ENCODE data around the gene CYBC1.

Gene CYBC1

DNA sequence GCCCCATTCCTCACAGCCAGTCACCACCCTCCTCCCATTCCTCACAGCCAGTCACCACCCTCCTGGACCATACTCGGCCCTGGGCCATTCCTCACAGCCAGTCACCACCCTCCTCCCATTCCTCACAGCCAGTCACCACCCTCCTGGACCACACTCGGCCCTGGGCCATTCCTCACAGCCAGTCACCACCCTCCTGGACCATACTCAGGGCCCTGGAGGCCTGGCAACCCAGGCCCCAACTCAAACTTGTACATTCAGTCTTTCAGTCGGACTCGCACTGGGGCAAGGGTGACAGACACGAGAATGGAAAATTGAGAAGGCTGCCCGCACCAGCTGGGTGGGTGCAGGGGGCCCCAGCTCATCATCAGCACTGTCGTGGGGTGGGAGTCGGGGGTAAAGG lies 38.6 kb upstream of the CYBC1 start:
- TF ChIP-seq CTCF (conservative IDR thresholded peaks at IDR 0.05; ENCODE audit: low read depth, low read length), result no peak
- DNase-seq (ENCODE audit: low read depth), result no peak

DNA sequence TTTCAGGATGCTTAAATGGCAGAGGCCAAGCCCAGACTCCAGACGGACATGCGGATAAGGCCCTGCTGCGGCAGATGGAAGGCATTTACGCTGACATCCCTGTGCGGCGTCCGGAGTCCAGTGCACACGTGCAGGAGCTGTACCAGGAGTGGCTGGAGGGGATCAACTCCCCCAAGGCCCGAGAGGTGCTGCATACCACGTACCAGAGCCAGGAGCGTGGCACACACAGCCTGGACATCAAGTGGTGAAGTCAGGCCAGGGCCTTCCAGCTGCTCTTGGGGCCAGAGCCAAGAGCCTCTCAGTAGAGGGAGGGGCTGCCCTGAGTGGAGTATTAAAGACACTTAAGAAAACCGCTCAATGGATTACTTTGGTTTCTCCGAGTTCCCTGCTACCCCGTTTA lies 37.4 kb upstream of the CYBC1 start:
- H3K4me3 ChIP-seq (ENCODE audit: low read length), result no peak overlapping the region
- DNase-seq (ENCODE audit: low read depth), result no peak
- no peak for TF ChIP-seq CTCF (conservative IDR thresholded peaks at IDR 0.05; ENCODE audit: low read depth, low read length)

More for the DNA sequence above, 38.6 kb upstream of the CYBC1 start:
- H3K4me3 ChIP-seq (ENCODE audit: low read length), result no peak overlapping the region

DNA sequence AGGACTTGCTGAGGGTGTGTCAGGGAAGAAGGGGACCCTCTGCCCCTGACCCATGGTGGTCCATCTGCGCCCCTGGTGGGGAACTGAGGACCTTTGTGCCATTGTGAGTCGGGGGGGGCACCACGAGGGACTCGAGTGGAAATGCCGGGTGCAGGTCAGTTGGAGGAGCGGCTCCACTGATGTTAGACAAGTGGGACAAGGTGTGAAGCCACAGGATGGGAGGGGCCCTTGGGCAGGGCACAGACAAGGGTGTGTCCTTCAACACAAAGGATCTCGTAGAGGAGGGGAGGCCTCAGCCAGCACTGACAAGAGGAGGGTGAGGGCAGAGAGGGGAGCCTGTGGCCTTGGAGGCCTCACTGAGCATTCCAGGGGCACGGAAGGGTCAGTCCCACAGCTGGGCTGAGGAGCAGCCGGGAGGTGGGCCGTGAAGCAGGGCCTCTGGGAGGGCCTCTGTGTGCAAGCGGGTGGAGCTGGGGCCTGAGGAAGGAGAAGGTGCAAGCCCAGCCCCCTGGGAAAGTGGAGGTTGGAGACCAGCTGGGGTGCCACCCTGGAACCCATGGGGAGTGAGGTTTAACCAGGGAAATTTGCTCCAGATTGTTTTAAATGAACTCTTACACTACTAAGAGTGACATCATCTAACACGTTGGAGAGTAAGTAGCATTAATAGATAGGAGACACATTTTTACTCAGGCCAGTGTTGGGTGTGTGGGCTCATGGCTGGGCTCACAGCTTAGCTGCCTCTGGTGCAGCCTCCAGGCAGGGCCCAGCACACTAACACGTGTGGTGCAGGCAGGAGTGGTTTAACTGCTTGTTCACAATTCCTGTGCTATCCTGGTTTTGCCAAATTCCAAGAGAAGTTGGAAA lies 35.9 kb upstream of the CYBC1 start:
- no peak for DNase-seq (ENCODE audit: low read depth)
- no peak overlapping the region for H3K4me3 ChIP-seq (ENCODE audit: low read length)
- no peak for TF ChIP-seq CTCF (conservative IDR thresholded peaks at IDR 0.05; ENCODE audit: low read depth, low read length)

GRCh38 chr17:82483836-82484235 lies 33.3 kb upstream of the CYBC1 start:
- no peak for DNase-seq (ENCODE audit: low read depth)
- no peak for TF ChIP-seq CTCF (conservative IDR thresholded peaks at IDR 0.05; ENCODE audit: low read depth, low read length)
- H3K4me3 ChIP-seq (ENCODE audit: low read length), result no peak overlapping the region

DNA sequence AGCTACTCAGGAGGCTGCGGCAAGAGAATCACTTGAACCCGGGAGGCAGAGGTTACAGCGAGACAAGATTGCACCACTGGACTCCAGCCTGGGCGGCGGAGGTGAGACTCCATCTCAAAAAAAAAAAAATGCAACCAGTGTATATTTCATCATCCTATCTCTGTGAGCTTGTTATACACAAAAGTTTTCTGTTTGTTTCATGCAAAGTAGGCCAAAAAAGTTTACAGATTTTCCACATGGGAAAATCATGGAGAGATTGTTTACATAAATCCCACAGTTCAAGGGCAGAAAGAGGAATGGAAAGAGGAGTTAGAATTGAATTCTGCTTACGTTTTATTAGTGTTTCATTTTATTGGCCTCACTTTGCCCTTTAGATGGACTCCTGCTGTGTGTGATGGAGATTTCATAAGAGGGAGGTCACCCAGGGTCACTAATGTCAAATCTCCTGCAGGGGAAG lies 32.7 kb upstream of the CYBC1 start:
- no peak for TF ChIP-seq CTCF (conservative IDR thresholded peaks at IDR 0.05; ENCODE audit: low read depth, low read length)
- H3K4me3 ChIP-seq (ENCODE audit: low read length), result no peak overlapping the region

GRCh38 chr17:82480318-82480717 lies 29.8 kb upstream of the CYBC1 start:
- TF ChIP-seq CTCF (conservative IDR thresholded peaks at IDR 0.05; ENCODE audit: low read depth, low read length), result no peak

More for the DNA sequence above, 32.7 kb upstream of the CYBC1 start:
- no peak for DNase-seq (ENCODE audit: low read depth)

DNA sequence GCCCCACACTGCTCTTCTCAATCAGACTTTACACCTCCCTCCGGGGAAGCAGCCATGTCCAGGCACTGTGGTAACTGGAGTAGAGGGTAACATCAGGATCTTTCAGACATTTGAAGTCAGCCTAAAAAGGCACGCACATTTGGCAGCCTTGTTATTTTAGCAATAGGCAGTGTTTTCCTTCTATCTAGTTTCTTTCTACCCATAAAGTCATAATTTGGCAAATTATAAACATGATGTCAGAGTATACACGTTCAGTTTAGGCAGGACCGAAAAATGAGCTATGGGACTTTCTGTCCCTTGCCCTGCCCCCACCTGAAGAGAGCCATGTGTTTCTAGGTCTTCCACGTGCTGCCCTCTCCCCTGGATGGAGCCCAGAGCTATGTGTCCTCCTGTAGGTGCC lies 29.1 kb upstream of the CYBC1 start:
- no peak for TF ChIP-seq CTCF (conservative IDR thresholded peaks at IDR 0.05; ENCODE audit: low read depth, low read length)
- no peak overlapping the region for H3K4me3 ChIP-seq (ENCODE audit: low read length)
- no peak for DNase-seq (ENCODE audit: low read depth)

More at GRCh38 chr17:82480318-82480717, 29.8 kb upstream of the CYBC1 start:
- no peak overlapping the region for H3K4me3 ChIP-seq (ENCODE audit: low read length)
- DNase-seq (ENCODE audit: low read depth), result no peak

All from retinal pigment epithelial cell (primary cell).